Measurements from ENCODE around the gene KCNJ1.

The KCNJ1 gene

DNA sequence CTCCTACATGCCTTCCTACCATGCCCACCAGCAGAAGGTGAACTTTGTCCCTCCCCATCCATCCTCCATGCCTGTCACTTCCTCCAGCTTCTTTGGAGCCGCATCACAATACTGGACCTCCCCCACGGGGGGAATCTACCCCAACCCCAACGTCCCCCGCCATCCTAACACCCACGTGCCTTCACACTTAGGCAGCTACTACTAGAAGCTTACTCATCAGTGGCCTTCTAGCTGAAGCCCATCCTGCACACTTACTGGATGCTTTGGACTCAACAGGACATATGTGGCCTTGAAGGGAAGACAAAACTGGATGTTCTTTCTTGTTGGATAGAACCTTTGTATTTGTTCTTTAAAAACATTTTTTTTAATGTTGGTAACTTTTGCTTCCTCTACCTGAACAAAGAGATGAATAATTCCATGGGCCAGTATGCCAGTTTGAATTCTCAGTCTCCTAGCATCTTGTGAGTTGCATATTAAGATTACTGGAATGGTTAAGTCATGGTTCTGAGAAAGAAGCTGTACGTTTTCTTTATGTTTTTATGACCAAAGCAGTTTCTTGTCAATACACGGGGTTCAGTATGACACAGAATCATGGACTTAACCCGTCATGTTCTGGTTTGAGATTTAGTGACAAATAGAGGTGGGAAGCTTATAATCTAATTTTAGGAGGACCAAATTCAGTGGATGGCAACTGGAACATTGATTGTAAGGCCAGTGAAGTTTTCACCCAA lies 56.1 kb downstream of the KCNJ1 start:
- no peak overlapping the region for H3K27ac ChIP-seq (ENCODE audit: low read length)
- no peaks in the 10 kb centered on the region; the same call in 1 of the 2 replicates for H4K20me1 ChIP-seq (ENCODE audit: insufficient read depth, low read length)
- TF ChIP-seq, protein P1, sequence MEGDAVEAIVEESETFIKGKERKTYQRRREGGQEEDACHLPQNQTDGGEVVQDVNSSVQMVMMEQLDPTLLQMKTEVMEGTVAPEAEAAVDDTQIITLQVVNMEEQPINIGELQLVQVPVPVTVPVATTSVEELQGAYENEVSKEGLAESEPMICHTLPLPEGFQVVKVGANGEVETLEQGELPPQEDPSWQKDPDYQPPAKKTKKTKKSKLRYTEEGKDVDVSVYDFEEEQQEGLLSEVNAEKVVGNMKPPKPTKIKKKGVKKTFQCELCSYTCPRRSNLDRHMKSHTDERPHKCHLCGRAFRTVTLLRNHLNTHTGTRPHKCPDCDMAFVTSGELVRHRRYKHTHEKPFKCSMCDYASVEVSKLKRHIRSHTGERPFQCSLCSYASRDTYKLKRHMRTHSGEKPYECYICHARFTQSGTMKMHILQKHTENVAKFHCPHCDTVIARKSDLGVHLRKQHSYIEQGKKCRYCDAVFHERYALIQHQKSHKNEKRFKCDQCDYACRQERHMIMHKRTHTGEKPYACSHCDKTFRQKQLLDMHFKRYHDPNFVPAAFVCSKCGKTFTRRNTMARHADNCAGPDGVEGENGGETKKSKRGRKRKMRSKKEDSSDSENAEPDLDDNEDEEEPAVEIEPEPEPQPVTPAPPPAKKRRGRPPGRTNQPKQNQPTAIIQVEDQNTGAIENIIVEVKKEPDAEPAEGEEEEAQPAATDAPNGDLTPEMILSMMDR (IDR thresholded peaks at IDR 0.05; ENCODE audit: low read depth, low read length), result no peak
- no peak for TF ChIP-seq EZH2phosphoT487 (IDR thresholded peaks at IDR 0.05; ENCODE audit: low read depth)
- no peak overlapping the region for H3K4me2 ChIP-seq (ENCODE audit: low read length)
- no peak overlapping the region for H3K4me3 ChIP-seq (ENCODE audit: low read length)
- H3K27me3 ChIP-seq (ENCODE audit: low read depth, low read length), result no peaks in the 10 kb centered on the region
- no peak overlapping the region for H2AFZ ChIP-seq (ENCODE audit: low read depth, low read length)
- H3K4me1 ChIP-seq (ENCODE audit: low read length), result no peaks in the 10 kb centered on the region
- no peak overlapping the region for H3K9ac ChIP-seq (ENCODE audit: low read length)
- no peaks in the 10 kb centered on the region for H3K9me3 ChIP-seq (ENCODE audit: insufficient read depth, low read length)
- H3K79me2 ChIP-seq (ENCODE audit: low read length), result no peaks in the 10 kb centered on the region
- peaks cover 7% of the 10 kb centered on the region for H3K36me3 ChIP-seq (replicated peaks; ENCODE audit: low read depth, low read length)

DNA sequence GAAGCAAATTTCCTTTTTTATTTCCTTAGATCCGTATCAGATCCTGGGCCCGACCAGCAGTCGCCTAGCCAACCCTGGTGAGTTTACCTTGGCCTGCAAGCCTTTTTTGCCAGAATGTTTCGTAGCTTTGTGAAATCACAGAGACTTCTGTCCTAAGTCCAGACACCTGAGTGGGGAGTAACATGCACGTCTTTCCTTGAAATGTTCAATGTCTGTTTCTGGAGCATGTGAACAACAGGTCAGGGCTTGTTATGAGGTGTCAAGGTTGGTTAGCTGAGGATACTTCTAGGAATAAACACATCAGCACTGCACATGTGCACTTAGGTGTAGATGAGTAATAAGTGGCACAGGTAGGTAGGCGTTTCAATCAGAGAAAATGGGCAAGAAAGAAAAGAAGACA lies 58.0 kb downstream of the KCNJ1 start:
- no peaks in the 10 kb centered on the region for H4K20me1 ChIP-seq (ENCODE audit: insufficient read depth, low read length)
- H3K4me2 ChIP-seq (ENCODE audit: low read length), result no peak overlapping the region

DNA sequence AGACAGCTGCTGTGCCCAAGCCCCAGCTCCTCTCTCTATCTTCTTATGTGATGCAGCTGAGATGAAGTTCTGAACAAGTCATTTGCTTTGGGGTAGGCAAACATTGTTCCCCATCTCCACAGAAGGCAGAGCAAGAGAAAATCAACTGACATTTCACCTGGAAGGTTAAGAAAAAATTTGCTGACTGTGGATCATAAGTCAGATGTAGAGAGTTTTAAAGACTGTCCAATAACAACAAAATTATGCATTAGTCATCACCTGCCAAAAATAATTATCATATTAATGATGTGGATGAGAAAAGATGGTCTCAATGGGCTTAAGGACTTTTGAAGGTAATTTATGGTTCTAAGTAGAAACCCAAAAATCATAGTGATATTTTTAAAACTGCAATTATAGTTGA lies 59.2 kb downstream of the KCNJ1 start:
- H3K4me3 ChIP-seq (ENCODE audit: low read length), result no peak overlapping the region
- H3K36me3 ChIP-seq (replicated peaks; ENCODE audit: low read depth, low read length), result peaks cover 7% of the 10 kb centered on the region
- H3K4me1 ChIP-seq (ENCODE audit: low read length), result no peaks in the 10 kb centered on the region
- no peaks in the 10 kb centered on the region for H3K79me2 ChIP-seq (ENCODE audit: low read length)
- no peak overlapping the region for H3K4me2 ChIP-seq (ENCODE audit: low read length)
- H3K27ac ChIP-seq (ENCODE audit: low read length), result no peak overlapping the region
- TF ChIP-seq EZH2phosphoT487 (IDR thresholded peaks at IDR 0.05; ENCODE audit: low read depth), result no peak
- TF ChIP-seq, protein P1 (IDR thresholded peaks at IDR 0.05; ENCODE audit: low read depth, low read length), result no peak
- no peaks in the 10 kb centered on the region for H3K27me3 ChIP-seq (ENCODE audit: low read depth, low read length)
- no peaks in the 10 kb centered on the region for H3K9me3 ChIP-seq (ENCODE audit: insufficient read depth, low read length)
- H2AFZ ChIP-seq (ENCODE audit: low read depth, low read length), result no peak overlapping the region
- no peaks in the 10 kb centered on the region for H4K20me1 ChIP-seq (ENCODE audit: insufficient read depth, low read length)
- H3K9ac ChIP-seq (ENCODE audit: low read length), result no peak overlapping the region

More for the DNA sequence above, 58.0 kb downstream of the KCNJ1 start:
- Histone ChIP-seq H2AFZ (ENCODE audit: low read depth, low read length) (no peak overlapping the region), H3K9ac (ENCODE audit: low read length) (no peak overlapping the region), H3K27me3 (ENCODE audit: low read depth, low read length) (no peaks in the 10 kb centered on the region), H3K4me3 (ENCODE audit: low read length) (no peak overlapping the region), H3K4me1 (ENCODE audit: low read length) (no peaks in the 10 kb centered on the region), H3K79me2 (ENCODE audit: low read length) (no peaks in the 10 kb centered on the region), H3K36me3 (replicated peaks; ENCODE audit: low read depth, low read length) (peaks cover 7% of the 10 kb centered on the region), H3K27ac (ENCODE audit: low read length) (no peak overlapping the region), H3K9me3 (ENCODE audit: insufficient read depth, low read length) (no peaks in the 10 kb centered on the region)
- TF ChIP-seq, protein P1 (IDR thresholded peaks at IDR 0.05; ENCODE audit: low read depth, low read length), result no peak
- no peak for TF ChIP-seq EZH2phosphoT487 (IDR thresholded peaks at IDR 0.05; ENCODE audit: low read depth)

DNA sequence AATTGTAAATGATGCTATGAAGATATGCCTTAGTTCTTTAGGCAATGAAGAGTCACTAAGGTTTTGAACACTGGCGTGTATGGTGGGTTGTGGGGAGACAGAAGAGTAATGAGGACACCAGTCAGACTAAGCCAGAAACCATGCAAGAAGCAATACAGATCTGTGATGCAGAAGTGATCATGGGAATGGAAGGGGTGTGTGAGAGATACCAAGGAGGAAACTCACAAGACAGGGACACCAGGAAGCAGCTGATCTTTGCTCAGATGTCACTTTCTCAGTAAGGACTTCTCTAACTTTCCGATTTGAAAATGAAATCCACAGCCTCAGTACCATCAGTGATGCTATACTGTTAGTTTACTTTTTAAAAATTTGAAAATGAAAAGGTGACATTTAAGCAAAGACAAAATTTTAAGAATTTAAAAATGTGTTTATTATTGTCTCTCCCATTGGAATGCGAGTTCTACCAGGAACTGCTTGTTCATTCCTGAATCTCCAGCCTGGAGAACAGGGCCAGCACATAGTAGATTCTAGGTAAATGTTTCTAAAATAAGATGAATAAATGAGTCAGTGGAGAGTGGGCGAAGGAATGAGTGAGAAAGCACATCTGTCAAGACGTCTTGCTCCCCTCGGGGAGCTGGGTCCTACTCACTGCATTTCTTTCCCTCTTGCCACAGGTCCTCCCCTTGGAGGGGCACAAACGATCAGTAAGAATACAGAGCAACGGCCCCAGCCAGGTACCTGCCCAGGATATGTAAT lies 60.4 kb downstream of the KCNJ1 start:
- Histone ChIP-seq H3K79me2 (ENCODE audit: low read length) (no peaks in the 10 kb centered on the region), H2AFZ (ENCODE audit: low read depth, low read length) (no peak overlapping the region), H3K27me3 (ENCODE audit: low read depth, low read length) (no peaks in the 10 kb centered on the region), H3K9me3 (ENCODE audit: insufficient read depth, low read length) (no peaks in the 10 kb centered on the region), H3K9ac (ENCODE audit: low read length) (no peak overlapping the region), H3K4me1 (ENCODE audit: low read length) (peaks cover 2% of the 10 kb centered on the region; the same call in 1 of the 2 replicates), H3K4me3 (ENCODE audit: low read length) (no peak overlapping the region), H3K36me3 (replicated peaks; ENCODE audit: low read depth, low read length) (peaks cover 7% of the 10 kb centered on the region), H4K20me1 (ENCODE audit: insufficient read depth, low read length) (0 out of 2 replicates have a peak, but pooled peaks cover 2% of the 10 kb centered on the region), H3K4me2 (ENCODE audit: low read length) (no peak overlapping the region), H3K27ac (ENCODE audit: low read length) (no peak overlapping the region)
- TF ChIP-seq, protein P1 (IDR thresholded peaks at IDR 0.05; ENCODE audit: low read depth, low read length), result no peak
- no peak for TF ChIP-seq EZH2phosphoT487 (IDR thresholded peaks at IDR 0.05; ENCODE audit: low read depth)
